HG03159 (cell line): Measurements from ENCODE around the gene OLFML1.

Experiments used
- ATAC-seq: cut with Tn5 transposase; IDR thresholded peaks from one replicate; pipeline ENCODE4 v1.9.1; 2021; ENCODE audit warnings: mild to moderate bottlenecking, moderate library complexity; ENCODE audit not compliant: unreplicated experiment

Gene OLFML1

DNA sequence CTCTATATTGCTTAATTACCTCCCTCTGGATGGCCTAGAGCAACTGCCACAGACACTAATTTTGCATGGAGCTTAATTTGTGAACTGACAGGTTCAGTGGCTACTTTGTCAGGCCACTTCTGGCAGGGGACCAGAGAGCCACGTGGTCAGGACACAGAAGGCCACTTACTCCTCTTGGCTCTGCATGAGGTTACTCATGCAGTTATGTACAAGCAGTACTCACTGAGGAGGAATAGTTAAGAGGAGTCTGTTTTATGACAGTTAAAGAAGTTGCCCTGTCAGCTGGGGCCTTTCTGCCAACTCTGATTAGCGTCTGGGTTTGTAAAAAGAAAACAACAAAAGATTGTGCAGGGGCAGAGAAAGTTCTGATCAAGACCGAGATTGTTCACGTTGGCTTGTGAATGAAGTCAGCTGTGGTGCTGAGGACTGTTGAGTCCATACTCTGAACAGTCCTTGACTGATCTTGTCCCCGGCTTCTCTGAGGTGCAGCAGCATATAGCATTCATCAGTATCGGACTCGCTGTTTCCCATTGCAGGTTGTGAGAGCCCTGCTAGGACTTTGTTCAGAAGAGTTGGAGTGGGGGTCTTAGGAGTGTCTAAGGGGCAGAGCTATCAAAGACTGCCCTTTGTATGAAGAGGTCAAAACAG, 69.9 kb downstream of the OLFML1 start:
- ATAC-seq = no peak

- ATAC-seq = no peak
Observed at GRCh38 chr11:7558046-7558445, 72.7 kb downstream of the OLFML1 start.

DNA sequence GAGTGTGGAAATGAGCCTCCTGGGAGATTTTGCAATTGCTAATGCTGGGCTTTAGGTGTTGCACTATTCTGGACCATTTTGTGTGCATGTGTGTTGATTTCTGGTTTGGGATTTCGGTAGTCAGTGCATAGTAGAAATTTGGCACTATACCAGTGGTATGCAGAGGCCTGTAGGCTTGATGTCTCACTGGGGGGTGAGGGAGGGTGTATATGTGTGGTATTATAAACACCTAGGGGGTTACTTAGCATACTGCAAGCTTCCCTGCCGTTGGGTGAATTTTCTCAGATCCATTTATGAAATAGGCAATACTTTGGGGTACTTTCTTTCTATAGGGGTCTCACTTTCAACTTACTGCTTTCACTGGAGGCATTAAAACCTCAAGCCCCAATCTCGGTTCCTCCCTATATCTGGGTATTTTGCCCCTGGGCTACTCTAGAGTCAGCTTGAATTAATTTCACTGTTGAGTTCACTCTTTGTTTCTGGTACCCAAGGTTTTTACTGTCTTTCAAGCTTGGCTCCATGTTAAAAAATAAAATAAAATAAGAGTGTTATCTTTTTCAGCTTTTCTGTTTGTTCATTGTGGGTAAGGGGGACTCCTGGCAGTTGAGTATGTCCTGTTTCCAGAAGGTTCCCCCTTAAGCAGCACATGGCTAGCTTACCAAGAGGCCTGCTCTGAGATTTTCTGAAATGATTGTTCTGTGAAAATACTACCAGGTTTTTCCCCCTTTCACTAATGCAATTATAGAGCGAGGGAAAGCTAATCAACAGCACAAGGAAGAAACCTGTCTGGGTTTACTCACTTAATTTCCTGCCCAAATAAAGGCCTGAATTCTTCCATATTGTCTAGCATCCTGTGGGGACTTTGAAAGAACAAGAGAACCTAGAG, 74.3 kb downstream of the OLFML1 start:
- ATAC-seq = peak; percentile 63
